HG03135 (cell line): ENCODE measurements around the gene SLC44A2.

ENCODE experiments used
- ATAC-seq: cut with Tn5 transposase; IDR thresholded peaks from one replicate; pipeline ENCODE4 v1.9.1; 2021; ENCODE audit warnings: mild to moderate bottlenecking, moderate library complexity; ENCODE audit not compliant: unreplicated experiment

The SLC44A2 gene

DNA sequence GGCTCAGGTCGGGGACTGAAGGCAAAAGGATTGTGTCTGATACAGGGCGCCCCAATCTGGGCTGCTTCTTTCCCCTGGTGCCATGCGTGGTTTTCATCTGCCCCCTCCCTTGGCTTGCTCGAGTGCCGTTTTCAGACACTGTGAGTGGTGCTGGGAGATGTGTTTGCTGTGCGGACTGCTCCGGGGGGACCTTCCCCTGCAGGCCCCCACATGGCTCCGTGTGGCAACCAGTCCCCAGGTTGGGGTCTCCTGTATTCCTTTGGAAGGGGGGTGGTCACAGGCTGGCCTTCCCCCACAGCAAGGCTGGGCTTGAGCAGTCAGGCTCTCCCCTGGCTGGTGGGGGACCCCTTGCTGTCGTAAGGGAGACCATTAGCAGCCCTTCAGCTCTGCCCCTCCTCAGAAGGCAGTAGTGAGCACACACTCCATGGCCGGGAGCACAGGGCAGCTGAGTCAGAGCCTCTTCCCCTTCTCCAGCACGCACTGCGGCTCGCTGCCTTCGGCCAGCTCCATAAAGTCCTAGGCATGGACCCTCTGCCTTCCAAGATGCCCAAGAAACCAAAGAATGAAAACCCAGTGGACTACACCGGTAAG is 55.3 kb downstream of the SLC44A2 start:
- ATAC-seq: no peak

DNA sequence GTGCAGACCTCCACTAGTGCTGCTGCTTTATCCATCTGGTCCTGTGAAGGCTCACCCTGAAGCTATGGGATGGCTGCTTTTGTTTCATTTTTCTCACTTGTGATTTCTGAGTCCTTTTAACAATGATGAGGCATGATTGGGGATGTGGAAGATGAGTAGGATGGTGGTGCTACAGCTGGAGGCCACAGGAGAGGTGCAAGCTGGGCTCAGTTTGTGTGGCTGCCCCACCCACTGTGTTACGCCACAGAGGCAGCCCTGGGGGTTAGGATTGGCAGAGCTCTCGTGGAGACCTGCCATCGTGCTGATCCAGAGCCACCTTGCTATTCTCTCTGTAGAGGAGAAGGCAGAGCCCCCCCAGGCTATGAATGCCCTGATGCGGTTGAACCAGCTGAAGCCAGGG is 56.3 kb downstream of the SLC44A2 start:
- no peak for ATAC-seq

DNA sequence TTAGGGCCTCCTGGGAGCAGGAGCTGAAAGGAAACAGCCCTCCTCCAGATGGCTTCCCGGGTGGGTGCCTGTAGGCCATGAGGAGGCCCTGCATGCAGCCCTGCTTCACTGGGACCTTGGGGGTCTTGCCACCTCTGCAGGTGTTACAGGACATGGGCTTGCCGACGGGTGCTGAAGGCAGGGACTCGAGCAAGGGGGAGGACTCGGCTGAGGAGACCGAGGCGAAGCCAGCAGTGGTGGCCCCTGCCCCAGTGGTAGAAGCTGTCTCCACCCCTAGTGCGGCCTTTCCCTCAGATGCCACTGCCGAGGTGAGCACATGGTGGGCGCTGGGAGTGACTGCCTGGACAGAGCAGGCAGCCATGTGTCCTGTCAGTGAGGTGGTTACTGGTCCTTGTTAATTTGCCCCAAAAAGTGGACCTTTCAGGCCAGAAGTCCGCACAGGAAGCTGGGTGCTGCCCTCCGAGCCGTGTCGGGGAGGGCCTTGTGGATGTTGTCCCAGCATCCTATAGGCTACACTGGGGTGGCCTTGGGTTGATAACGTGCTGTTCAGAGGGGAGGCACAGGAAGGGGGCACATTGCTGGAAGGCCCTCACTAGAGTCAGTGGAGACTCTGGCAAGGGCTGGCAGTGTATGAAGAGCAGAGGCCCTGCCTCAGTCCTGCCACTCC is 57.2 kb downstream of the SLC44A2 start:
- no peak for ATAC-seq

DNA sequence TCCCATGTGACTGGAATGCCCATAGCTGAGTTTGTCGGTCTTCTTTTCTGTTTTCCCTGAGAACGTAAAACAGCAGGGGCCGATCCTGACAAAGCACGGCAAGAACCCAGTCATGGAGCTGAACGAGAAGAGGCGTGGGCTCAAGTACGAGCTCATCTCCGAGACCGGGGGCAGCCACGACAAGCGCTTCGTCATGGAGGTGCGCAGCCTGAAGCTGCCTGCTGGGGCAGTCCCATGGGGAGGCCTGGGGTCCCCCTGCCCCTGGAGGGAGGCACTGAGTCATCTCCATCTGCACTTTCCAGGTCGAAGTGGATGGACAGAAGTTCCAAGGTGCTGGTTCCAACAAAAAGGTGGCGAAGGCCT is 57.7 kb downstream of the SLC44A2 start:
- no peak for ATAC-seq

DNA sequence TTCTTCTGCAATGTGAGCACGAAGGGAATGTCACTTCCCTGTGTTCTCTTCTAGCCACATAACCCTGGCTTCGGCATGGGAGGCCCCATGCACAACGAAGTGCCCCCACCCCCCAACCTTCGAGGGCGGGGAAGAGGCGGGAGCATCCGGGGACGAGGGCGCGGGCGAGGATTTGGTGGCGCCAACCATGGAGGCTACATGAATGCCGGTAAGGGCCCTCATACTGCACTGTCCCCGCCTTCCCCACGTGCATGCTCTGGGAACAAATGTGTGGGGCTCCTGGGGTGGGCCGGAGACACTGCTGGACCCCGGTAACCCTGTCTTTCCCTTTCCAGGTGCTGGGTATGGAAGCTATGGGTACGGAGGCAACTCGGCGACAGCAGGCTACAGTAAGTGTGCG is 58.2 kb downstream of the SLC44A2 start:
- ATAC-seq: no peak

DNA sequence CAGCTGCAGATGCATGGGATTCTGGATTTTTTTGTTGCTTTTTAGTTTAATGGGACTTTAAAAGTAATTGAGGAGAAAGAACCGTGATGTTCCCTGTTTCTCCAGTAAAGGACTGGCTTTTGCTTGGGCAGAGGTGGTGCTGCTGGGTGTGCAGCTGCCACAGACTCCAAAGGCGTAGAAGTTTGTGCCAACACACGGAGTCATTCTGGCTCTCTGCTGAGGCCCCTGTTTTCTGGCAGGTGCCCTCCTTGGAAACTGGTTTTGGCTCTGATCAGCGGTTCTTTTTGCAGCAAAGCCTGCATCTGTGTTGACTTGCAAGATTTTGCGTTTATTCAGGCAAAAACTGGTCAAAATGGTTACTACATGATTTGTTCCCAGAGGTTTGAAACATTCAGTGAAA is 59.9 kb downstream of the SLC44A2 start:
- ATAC-seq: no peak

DNA sequence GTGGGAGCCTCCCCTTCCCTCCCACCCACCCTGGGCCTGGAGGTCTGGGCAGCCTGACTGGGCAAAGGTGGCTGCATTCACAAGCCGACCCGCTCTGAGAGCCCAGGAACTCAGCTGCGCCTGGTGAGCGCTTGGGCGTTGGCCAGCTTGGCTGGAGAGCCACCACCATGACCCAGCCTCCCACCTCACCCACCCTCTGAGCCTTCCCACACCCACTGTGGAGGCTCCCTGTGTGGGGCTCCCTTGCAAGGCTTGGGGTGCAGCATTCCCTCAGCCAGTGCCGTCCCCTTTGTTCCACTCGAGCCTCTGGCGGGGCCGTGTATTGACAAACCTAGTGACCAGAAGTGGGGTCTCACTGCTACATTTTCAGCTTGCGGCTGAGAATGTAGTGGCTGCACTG is 60.8 kb downstream of the SLC44A2 start:
- ATAC-seq: no peak

DNA sequence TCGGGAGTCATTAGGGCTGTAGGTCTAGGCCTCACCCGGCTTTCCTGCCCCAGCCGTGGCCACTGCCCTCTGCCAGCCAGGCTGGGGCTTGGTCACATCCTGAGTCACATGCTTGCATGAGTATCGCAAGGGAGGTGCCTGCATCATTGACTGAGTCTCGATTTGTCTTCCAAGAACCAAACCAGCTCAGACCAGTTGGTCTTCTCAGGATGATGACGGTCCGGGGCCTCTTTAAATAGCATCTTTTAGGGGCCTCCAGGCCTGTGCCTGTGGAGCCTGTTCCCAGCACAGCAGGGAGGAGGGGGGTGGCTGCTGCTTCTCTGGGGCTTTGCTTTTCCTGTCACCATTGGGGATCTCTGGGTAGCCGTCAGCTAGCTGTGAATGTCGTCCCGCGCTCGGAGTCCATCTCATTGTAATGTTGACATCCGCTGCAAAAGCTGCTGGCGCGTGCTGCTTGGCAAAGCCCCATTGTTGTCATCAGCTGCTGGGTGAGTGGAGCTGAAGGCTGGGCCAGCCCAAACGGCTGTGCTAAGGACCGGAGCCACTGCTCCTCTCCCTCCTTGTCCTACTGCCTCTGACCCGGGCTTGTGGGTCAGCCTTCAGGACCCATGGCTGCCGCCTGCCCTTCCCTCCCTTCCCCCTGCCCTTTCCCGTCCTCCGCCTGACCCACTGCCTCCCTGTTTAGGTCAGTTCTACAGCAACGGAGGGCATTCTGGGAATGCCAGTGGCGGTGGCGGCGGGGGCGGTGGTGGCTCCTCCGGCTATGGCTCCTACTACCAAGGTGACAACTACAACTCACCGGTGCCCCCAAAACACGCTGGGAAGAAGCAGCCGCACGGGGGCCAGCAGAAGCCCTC is 61.5 kb downstream of the SLC44A2 start:
- no peak for ATAC-seq

DNA sequence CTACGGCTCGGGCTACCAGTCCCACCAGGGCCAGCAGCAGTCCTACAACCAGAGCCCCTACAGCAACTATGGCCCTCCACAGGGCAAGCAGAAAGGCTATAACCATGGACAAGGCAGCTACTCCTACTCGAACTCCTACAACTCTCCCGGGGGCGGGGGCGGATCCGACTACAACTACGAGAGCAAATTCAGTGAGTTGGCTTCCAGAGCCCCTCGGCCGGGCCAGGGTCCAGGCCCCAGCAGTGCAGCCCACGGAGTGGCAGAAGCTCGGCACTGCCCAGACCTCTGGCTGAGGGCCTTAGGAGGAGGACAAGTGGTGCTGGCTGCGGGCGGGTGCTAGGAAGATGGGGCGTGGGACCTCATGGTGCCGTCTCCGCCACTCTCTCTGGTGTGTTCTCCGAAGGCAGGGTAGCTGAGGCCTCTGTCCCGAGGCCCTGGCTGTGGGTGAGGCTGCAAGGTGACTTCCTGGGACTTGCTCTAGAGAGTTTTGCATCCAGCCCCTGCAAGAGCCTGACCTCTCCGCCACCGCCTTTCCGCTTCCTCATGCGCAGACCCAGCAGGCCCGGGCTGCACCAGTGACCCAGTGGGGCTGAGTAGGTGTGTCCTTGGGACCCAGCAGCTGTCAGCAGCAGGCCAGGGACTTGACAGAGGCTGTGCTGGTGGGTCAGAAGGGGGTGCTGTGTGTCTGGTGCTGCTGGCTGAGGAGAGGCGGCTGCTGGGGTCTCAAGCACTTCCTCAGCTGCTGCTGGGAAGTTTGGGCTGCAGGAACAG is 62.4 kb downstream of the SLC44A2 start:
- no peak for ATAC-seq

DNA sequence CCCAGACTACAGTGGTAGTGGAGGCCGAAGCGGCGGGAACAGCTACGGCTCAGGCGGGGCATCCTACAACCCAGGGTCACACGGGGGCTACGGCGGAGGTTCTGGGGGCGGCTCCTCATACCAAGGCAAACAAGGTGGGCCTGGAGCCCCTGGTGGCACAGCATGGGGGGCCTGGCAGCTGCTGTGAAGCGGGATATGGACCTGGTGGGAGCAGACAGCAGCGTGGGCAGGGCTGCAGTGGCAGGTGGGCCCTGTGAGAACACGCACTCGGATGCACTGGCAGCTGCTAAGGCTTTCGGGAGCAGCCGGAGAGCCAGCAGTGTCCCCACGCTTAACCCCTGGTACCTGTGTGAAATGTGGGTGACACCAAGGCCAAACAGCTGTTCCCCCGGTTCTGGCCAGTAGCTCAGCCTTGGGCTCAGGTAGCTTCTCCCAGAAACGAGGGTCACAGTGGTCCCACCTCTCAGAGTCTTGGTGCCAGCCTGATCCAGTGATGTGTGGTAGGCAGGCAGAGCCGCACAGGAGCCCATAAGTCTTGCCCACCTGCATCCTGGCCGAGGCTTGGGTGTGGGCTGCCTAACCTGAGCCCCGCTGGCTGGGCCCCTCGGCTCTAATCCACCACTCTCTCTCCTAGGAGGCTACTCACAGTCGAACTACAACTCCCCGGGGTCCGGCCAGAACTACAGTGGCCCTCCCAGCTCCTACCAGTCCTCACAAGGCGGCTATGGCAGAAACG is 63.4 kb downstream of the SLC44A2 start:
- no peak for ATAC-seq

DNA sequence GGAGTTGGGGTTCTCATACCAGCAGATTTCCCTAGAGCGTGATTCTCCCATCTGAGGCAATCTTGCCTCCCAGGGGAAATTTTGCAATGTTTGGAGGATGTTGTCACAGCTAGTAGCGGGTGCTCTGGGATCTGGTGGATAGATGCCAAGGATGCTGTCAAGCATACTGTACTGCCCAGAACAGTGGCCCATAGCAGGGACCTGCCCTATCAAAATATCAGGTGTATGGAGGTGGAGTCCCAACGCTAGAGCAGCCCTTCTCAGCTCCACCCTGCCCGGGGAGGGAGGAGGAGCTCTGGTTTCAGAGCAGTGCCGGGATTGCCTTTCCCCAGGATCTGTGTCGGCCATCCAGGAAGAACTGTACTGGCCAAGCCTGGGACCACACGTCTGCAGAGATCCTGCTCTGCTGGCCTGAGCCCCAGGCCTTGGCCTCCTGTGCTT is 65.0 kb downstream of the SLC44A2 start:
- ATAC-seq: no peak

DNA sequence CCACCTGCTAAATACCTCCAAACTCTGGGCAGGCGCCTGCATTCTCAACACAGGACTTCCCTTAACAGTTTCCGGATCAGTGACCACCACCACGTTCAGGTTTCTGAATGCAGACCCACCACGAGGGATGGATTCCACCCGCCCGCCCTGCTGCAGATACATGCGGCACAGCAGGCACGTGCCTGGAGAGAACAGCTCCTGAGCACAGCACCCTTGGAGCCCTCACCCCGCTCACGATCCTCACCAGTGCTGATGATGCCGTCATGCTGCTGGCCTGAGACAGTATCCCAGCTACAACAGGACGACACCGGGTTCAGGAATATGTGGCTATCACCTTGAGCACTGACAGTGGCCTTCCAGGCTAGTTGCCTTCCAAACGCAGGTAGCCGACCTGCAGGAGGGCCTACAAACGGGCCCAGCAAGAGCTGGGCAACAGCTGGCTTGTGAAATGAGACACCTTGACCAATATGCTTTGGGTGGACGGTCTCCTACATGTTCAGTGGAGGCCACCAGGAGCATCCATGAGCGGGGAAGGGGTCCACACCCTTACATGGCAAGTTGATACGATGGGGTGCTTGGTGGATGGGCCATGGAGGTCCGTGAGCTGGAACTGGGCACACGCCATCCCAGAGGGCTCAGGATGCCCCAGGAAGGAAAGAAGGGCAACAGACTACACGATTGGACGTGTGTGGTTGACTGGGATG is 66.0 kb downstream of the SLC44A2 start:
- no peak for ATAC-seq

DNA sequence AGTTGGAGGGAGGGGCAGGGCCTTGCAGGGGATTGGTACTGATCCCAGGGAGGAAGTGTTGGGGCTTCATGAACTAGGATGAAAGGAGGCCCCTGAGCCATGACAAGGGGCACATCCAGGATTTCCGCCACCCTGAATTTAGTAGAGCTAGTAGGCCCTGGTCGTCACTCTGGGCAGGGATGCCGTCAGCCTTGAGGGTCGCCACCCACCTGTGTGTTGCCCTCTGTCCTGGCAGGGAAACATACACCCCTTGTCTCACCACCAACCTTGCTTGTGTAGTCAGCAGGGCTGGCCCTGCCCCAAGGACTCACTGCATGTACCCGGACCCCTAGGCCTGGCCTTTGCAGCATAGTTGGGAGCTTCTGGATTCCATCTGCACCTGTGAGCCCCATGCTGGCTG is 66.5 kb downstream of the SLC44A2 start:
- ATAC-seq: no peak

DNA sequence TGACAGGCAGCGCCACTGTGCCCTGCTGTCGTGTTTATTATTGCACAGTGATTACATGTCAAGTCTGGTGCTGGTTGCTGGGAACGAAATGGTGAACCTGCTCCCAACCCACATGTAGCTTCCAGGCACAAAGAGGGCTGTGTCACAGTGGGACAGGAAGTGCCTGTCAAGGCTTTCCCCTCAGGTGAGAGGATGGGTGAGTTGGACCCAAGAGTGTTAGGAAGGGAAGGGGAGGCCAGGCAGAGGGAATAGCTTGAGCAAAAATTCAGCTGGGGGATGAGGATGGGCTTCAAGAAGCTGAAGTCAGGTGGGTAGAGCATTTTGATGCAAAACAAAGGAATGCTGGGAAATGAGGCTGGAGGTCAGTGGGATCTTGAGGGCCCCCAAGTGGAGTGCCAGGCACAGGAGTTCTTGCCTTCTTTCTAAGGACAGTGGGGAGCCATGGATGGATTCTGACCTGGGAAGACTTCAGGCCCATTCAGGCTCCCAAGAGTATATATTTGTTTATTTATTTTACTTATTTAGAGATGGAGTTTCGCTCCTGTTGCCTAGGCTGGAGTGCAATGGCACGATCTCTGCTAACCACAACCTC is 67.4 kb downstream of the SLC44A2 start:
- ATAC-seq: no peak
